Forelimb muscle (tissue), 1 donor: ENCODE data around the gene PCSK5. TPM values are rescaled to one million over a fixed set of nuclear protein-coding genes. Genes with fewer than 3 reads are reported as not detected.

Experiments
- DNase-seq: peaks from one replicate; pipeline ENCODE4 v3.0.0-alpha.2; 2013; ENCODE audit warnings: low read depth
- polyA plus RNA-seq: library from polyadenylated mRNA; unstranded; fragments of 120-200 nt; gene quantifications from one replicate; pipeline ENCODE4 v1.2.1, GENCODE V29; 2013; ENCODE audit not compliant: insufficient read length

Gene PCSK5
- polyA plus RNA-seq, 1 donor = 11.8 TPM

GRCh38 chr9:76004526-76004925, 114.1 kb downstream of the PCSK5 start:
- no peak for DNase-seq

GRCh38 chr9:76007935-76008334, 117.5 kb downstream of the PCSK5 start:
- no peak for DNase-seq

- DNase-seq = no peak
Observed at GRCh38 chr9:76013809-76014208, 123.3 kb downstream of the PCSK5 start.

- DNase-seq = no peak
Observed at GRCh38 chr9:76018235-76018634, 127.8 kb downstream of the PCSK5 start.

GRCh38 chr9:76018761-76019160, 128.3 kb downstream of the PCSK5 start:
- DNase-seq = no peak

- DNase-seq = no peak
Observed at GRCh38 chr9:76020652-76021051, 130.2 kb downstream of the PCSK5 start.

GRCh38 chr9:76022317-76022716, 131.8 kb downstream of the PCSK5 start:
- no peak for DNase-seq

GRCh38 chr9:76023715-76024195, 133.3 kb downstream of the PCSK5 start:
- no peak for DNase-seq

- DNase-seq = no peak
Observed at GRCh38 chr9:76025286-76025685, 134.8 kb downstream of the PCSK5 start.

GRCh38 chr9:76026796-76027195, 136.3 kb downstream of the PCSK5 start:
- DNase-seq = no peak

GRCh38 chr9:76027416-76027815, 136.9 kb downstream of the PCSK5 start:
- no peak for DNase-seq

- DNase-seq = no peak
Observed at GRCh38 chr9:76027861-76028260, 137.4 kb downstream of the PCSK5 start.

GRCh38 chr9:76032038-76032796, 141.7 kb downstream of the PCSK5 start:
- DNase-seq = no peak

- no peak for DNase-seq
Observed at GRCh38 chr9:76032797-76033373, 142.4 kb downstream of the PCSK5 start.

- no peak for DNase-seq
Observed at GRCh38 chr9:76034049-76034448, 143.6 kb downstream of the PCSK5 start.

- no peak for DNase-seq
Observed at GRCh38 chr9:76036762-76037161, 146.3 kb downstream of the PCSK5 start.

GRCh38 chr9:76037587-76038225, 147.2 kb downstream of the PCSK5 start:
- no peak for DNase-seq

GRCh38 chr9:76038431-76038830, 148.0 kb downstream of the PCSK5 start:
- DNase-seq = no peak

GRCh38 chr9:76044266-76044819, 153.9 kb downstream of the PCSK5 start:
- no peak for DNase-seq

GRCh38 chr9:76045221-76045620, 154.7 kb downstream of the PCSK5 start:
- no peak for DNase-seq

- no peak for DNase-seq
Observed at GRCh38 chr9:76049341-76049740, 158.9 kb downstream of the PCSK5 start.

- no peak for DNase-seq
Observed at GRCh38 chr9:76067696-76068095, 177.2 kb downstream of the PCSK5 start.

- DNase-seq = no peak
Observed at GRCh38 chr9:76077537-76077936, 187.1 kb downstream of the PCSK5 start.
